HG03108 (cell line): ENCODE measurements around the gene GRM1.

Experiments used
- ATAC-seq: cut with Tn5 transposase; IDR thresholded peaks from one replicate; pipeline ENCODE4 v1.9.1; 2021; ENCODE audit warnings: moderate library complexity; ENCODE audit not compliant: unreplicated experiment

The GRM1 gene

DNA sequence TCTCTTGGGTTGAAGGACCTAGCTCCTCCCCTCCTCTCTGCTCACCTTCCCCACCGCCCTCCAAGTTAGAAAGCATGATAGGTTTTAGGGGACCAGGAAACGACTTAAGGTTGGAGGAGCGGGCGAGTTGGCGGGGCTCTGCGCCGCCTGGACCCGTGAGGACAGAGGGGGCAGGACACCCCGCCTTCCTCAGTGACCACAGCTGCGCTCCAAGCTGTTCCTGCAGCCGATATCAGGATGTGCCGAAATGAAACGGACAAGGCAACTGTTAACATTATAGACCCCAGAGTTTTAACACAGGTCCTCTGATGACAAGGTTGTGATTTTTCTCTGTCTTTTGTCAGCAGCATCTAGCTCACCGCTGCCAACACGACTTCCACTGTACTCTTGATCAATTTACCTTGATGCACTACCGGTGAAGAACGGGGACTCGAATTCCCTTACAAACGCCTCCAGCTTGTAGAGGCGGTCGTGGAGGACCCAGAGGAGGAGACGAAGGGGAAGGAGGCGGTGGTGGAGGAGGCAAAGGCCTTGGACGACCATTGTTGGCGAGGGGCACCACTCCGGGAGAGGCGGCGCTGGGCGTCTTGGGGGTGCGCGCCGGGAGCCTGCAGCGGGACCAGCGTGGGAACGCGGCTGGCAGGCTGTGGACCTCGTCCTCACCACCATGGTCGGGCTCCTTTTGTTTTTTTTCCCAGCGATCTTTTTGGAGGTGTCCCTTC, at the start of gene GRM1:
GRM1 (plus strand) TSS at position 212 of the 722 bp plus-strand sequence; CDS start at position 668, 456 bp downstream.
- no peak for ATAC-seq

DNA sequence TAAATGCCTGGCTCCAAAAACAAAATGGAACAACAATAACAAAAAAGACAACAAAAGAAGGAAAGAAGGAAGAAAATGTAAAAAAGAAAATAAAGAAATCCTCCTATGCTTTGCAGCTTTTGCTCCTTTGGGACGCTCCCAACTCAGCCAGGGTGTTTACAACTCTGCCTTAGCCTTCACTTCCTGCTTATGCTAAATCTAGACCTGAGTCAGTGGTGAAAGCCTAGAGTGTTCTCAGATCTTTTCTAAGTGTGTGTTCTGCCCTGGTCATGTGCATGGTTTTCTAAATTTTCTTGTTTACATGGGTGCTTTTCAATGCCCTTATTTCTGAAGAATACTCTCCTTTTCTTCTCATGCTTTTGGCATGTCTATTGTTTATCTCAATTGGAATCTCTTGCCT, 19.5 kb upstream of the GRM1 start:
- no peak for ATAC-seq

DNA sequence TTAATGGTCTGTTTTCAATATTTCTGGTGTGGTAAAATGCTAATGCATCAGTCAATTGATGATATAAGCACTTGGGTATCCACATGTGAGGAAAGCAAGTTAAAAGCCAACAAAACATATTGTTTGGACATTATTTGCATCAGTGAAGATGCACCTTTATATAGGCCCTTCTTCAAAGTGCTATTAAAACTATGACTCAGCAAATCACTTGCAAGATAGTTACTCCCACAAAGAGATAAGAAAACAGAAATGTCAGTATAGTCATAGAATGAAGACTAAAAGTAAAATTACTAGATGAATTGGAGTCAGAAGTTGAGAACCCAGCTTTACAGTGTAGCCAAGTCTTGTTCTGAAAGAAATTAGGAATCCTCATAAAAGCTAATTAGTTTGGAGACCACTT, 14.6 kb upstream of the GRM1 start:
- no peak for ATAC-seq

DNA sequence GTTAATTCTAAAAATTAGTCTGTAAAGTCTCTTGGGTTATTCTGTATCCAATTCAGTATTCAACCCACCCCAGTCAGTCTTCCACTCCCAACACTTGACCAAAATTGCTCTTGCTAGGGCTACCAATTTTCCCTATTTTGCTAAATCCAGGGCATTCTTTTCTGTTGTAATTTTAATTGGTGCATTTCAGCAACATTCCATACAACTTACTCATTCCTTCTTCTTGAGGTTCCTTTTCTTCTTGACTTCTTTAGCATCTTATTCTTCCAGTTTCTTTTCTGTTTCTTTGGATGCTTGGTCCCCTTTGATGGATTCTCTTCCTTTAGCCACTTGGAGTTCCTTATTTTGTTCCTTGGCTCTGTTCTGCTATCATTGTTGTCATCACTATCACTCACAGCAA, 11.2 kb upstream of the GRM1 start:
- ATAC-seq, result no peak

DNA sequence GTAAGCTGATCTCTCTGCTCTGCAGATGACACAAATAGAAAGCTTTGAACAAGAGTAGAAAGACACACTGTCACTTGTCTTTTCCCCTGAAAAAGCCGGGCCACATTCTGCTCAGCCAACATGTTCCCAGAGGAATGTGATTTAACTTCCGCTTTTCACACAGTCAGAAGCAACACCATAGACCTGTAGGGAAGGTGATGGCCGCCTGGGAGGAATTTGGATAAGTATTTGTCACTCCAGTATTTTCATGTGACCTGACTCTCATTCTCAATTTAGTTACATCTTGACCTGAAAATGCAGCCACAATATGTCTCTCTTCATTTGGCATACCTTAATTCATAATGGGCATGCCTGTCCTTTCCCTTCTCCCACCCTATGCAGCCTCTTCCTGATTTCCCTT, 2.0 kb upstream of the GRM1 start:
- no peak for ATAC-seq

DNA sequence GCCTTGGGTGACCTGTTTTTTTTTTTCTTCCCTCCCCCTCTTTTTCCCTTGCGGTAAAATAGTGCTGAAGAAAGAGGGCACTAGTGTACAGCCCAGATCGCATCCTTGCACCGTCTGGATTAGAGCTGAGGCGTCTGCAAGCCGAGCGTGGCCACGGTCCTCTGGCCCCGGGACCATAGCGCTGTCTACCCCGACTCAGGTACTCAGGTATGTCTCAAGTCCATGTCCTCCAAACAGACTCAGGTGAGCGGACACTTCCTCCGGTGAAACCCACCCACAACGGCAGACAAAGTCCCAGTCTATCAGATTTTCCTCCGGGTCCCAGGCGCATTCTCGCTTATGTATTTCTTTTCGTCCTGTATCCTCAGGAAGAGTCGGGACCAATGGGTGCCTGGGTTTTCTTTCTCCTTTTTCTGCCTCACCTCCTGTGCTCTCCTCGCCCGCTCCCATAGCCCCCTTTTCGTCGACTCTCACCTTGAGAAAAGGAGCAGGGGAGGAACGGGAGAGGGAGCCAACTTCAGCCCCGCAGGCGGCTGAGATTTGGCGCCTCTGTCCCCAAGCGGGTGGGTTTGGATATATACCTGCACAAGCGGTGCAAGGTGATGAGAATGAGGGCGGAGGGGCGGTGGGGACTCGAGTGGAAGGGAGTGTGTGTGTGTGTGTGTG, 1.1 kb upstream of the GRM1 start:
- no peak for ATAC-seq

DNA sequence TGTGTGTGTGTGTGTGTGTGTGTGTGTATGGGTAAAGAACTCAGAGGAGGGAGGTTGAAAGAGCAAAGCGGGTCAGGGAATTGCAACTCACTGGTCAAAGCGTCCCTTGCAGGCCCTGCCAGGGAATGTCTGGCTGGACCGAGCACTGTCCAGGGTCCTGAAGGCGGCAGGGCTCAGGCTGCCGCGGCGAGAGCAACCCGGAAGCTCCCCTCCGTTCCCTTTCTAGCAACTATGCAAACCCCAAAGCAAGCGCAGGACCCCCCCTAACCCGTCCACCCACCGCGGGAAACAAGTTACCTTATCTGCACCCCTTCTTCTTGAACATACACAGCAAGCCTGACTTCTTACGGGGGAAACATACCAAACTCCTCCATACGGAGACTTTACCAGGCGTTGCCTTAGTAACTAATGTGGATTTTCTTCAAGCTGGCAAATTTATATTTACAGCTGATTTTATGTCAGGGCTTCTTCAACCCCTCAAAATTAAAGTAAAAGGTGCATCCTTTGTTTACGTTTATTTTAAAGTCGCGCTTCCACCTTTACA, 538 bp upstream of the GRM1 start:
- ATAC-seq, result peak; percentile 50

DNA sequence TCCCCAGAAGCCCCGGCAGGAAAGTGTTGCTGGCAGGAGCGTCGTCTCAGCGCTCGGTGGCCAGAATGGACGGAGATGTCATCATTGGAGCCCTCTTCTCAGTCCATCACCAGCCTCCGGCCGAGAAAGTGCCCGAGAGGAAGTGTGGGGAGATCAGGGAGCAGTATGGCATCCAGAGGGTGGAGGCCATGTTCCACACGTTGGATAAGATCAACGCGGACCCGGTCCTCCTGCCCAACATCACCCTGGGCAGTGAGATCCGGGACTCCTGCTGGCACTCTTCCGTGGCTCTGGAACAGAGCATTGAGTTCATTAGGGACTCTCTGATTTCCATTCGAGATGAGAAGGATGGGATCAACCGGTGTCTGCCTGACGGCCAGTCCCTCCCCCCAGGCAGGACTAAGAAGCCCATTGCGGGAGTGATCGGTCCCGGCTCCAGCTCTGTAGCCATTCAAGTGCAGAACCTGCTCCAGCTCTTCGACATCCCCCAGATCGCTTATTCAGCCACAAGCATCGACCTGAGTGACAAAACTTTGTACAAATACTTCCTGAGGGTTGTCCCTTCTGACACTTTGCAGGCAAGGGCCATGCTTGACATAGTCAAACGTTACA, 817 bp downstream of the GRM1 start:
- ATAC-seq, result no peak

DNA sequence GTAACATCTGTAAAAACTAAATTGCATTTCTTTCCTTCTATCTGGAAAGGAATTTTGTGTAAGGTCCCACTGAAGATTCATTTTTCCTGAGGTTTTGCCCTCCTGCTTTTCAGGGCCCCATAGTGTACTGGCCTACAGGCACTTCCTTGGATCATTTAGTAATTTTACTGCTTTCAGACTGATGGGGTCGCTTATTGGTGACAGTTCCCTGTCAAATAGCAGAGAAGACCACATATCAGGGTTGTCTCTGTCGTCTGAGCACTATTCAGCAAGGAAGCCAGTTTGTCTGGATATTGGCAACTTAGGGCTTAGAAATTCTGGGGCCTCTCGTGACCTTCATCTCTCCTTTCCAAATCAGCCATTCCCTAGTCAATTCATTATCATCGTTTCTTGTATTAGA, 3.5 kb downstream of the GRM1 start:
- ATAC-seq, result no peak

DNA sequence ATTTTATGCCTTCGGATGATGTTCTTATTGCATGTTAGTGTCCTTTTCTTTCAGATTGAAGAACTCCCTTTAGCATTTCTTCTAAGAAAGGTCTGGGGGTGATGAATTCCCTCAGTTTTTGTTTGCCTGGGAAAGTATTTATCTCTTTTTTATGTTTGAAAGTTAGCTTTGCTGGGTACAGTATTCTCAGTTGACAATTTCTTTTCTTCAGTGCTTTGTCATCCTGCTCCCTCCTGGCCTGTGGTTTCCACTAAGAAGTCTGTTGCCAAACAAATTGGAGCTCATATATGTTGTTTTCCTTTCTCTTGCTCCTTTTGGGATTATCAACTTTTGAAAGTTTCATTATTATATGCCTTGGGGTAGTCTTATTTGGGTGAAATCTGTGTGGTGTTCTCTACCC, 11.5 kb downstream of the GRM1 start:
- no peak for ATAC-seq

DNA sequence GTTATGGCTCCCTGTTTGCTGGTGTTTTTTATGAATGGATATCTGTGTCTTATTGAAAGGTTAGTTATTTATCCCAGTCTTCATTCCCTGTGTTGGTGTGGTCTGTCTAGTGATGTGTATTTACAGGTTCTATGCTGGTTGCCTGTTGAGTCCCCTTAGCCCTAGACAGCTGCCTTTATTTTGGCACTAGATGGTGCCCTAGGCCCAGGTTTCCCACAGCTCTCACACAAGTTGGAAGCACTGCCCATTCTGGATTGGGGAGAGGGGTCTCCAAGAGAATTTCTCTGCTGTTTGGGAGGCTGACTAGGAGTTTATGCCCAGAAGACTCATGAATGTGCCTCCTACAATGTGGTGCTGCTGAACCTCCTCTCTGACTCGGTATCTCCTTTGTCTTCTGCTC, 12.4 kb downstream of the GRM1 start:
- no peak for ATAC-seq

DNA sequence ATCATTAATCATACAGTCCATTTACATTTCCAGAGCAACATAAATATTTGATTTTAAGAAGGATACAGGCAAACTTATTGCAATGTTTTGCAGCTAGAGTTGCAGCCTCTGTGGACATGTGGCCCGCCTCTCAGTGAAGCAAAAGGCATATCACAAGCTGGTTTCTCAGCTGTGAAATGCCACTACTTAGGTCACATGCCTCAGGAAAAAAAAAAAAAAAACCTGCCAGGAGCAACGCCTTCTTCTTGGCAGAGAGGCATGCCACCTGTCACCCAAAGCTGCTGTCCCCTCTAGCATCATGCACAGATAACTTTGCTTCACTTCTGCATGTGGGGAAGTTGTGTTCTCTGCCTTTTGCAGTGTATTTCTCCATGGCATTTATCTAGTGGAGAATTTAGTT, 18.5 kb downstream of the GRM1 start:
- no peak for ATAC-seq

DNA sequence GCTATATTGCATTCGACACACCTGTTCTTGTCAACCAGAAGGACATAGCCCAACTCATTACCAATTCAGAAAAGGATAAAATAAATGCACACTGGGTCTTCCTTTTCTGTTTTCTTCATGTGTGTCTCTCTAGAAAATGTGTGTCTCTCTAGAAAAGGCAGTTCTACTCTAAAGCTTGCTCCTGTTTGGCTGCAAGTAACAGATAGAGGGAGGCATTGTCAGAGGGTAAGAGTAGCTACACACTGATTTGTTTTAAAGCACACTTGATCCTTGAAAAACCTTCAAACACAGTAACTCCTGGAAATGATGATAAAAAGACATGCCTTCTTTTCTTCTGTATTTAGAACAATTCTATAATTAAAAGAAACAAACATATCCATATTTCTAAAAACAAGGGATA, 21.3 kb downstream of the GRM1 start:
- no peak for ATAC-seq

DNA sequence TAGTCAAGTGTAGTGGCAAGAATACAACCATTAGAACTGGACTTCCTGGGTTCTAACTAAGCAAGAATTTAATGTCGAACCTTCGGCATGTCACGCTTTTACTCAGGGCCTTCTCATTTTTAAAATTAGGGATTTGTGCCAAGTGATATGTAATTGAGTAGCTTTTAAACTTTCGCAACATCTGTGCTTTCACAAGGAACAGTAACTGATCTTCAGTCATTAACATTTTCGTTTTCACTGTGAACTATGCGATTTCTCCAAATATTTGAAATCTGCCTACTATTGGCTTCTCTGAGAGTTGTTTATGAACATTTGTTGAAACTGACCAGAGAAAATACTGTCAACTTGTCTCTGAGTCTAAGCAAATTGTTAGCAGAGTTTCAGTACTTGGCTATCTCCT, 27.6 kb downstream of the GRM1 start:
- no peak for ATAC-seq

DNA sequence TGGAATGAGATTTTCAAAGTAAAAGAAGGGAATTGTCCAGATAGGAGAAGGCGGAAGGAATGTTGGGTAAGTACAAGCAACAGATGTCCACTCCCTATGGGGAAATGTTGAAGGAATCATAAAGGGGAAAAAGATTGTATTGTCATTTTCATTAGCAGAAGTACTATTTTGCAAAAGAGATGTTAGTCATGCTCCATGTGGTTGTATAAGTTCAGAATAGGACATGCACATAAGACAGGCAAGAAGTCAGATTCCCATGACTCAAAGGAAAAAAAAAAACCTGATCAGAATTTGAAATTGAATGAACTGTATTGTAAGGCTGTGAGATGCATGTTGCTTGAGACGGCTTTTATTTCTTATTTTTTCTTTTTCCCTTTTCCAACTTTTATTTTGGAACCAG, 36.8 kb downstream of the GRM1 start:
- ATAC-seq, result no peak

DNA sequence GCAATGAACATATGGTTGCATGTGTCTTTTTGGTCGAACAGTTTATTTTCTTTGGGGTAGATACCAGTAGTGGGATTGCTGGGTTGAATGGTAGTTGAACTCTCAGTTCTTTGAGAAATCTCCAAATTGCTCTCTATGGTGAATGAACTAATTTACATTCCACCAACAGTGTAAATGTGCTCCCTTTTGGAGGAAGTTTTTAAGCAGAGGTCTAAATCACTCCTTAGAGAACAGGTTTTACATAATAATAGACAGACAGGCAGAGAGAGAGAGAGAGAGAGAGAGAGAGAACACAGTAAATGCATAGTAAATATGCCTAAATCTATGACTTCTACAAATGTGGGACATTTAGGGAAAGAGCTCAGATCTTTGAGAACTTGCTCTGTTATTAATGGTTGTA, 37.6 kb downstream of the GRM1 start:
- ATAC-seq, result no peak

DNA sequence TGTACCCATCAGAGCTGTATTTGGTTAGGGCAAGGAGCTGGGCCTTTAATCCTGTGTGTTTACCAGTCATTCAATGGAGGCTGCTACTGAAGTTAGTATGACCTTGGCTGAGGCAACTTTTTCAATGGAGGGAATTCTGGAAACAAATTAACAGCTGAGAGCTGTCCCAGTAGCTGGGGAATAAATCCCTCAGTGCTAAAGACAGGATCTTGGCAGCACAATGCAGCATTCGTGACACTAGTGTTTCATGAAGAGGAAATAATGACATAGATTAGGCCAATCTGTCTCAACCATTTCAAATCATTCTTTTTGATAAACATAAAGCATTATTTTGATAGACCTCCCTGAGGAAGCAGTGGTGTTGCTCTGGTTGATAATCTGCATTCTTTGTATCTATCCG, 42.9 kb downstream of the GRM1 start:
- no peak for ATAC-seq

DNA sequence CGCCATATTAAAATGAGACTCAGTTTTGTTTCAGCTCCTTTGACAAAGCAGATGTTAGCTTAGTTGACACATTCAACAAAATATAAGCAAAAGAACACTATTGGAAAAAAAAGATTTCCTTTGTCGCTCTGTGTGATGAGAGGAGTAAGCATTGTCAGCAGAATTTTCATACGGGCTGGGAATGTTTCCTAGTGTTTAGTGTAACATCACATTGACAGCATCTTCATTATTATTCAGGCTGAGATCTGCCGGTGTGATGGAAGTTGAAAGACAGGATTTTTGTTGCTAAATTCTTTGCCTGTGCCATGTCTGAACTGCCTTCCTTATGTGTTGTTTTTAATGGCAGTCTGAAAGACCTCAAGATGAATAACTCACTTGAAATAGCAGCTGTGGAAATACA, 49.1 kb downstream of the GRM1 start:
- ATAC-seq, result no peak

DNA sequence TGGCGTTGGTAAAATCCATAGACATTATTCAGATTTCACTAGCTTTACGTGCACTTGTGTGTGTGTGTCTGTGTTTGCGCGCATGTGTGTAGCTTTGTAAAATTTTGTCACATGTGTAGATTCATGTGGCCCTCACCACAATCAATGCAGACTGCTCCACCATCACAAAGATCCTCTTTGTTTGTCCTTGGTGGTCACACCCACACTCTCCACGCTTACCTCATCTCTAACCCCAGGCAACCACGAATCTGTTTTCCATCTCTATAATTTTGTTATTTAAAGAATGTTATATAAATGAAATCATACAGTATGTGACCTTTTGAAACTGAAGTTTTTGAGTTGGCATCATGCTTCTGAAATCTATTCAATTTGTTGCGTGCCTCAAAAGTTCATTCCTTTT, 58.5 kb downstream of the GRM1 start:
- no peak for ATAC-seq

DNA sequence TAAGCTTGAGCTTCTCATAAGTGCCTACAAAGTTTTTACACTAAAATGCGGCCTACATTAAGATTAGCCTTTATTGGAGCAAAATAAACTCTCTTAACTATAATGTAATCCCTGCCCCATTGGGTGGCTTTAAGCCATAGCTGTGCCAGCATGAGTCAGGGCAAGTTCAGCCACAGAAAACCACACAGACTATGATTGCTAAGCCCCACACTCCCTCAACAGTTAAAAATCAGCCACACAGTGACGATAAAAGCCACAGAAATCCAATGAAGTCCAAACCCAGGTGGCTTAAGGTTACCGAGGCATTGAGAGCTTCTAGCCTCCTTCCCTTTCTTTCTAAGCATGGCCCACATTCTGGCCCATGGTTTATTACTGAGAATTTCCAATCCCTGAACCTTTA, 61.6 kb downstream of the GRM1 start:
- ATAC-seq, result no peak

DNA sequence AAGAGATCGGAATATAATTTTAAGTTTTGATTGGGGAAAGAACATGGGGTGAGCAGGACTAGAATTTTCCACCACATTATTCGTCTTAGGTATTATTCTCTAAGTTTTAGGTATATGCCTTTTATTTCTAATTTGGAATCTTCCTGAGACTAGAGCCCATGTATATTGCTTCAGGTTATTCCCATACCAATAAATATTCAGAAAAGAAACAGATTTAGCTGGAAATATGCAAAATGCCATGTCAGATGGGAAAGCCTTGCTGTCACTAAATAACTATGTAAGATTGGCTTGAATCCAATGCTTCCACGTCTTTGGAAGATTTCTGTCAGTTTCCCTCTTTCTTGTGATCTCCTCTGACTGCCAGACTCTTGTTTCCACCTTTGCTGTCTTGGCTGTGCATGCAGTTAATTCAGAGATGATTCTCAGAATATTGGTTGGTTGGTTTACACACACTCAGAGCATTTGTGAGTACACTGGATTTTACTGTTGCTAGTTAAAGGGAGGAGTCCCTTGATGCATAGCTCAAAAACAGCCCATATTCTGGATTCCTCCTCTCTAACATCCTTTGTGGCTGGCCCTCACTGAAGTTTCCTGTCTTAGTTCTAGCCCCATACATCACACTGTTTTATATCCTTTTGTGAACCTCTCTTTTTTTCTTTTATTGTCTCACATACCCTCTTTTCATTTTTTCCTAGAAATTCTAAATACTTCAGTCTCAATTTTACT, 64.3 kb downstream of the GRM1 start:
- no peak for ATAC-seq

DNA sequence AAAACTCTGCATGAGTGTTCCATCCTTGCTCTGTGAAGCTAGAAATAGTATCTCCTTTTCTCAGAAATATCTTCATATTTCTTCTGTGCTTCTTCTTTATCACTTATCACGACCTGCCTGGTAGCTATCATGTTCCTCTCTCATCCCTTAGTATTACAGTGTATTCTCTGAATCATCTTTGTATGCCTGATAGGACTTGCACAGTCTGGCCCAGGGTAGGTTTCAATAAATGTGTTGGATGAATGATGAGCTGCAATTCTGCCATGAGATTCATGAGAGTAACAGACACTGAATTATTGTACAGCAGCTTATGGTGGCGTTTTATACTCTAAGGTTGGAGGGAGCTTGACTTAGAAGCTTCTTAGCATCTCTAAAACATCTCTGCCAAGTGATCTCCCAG, 66.6 kb downstream of the GRM1 start:
- no peak for ATAC-seq
